Sigmoid colon (tissue), 4 donors: ENCODE data around the gene PRDM11.

ENCODE experiments used
- CTCF ChIP-seq, 4 experiments: fragments of 450-650 bp in 3 of 4; fragments of 200-600 bp in 1 of 4; IDR thresholded peaks; one replicate each; pipeline ENCODE4 v1.5.1; 2016 to 2019; ENCODE audit warnings: antibody characterized with exemption in 4 of 4, mild to moderate bottlenecking in 3 of 4, moderate library complexity in 2 of 4
- EP300 ChIP-seq, 4 donors: sonication (generic); formaldehyde crosslinking; IDR thresholded peaks; one replicate each; pipeline ENCODE4 v1.6.1; 2017; ENCODE audit warnings: antibody characterized with exemption in 4 of 4
- POLR2AphosphoS5 ChIP-seq, 4 donors: sonication (generic); formaldehyde crosslinking; IDR thresholded peaks; one replicate each; pipeline ENCODE4 v1.6.1; 2017; ENCODE audit warnings: antibody characterized with exemption in 4 of 4

- no peak for TF ChIP-seq EP300 (IDR thresholded peaks at IDR 0.05)
- no peak for TF ChIP-seq CTCF (IDR thresholded peaks at IDR 0.05)
- no peak for TF ChIP-seq POLR2AphosphoS5 (IDR thresholded peaks at IDR 0.05)
Measured at GRCh38 chr11:45179686-45180178, 33.3 kb downstream of the PRDM11 start.
